IMR-90 (cell line): ENCODE data around the gene CALD1. TPM values are rescaled to one million over a fixed set of nuclear protein-coding genes. Genes with fewer than 3 reads are reported as not detected.

Experiments used
- ATAC-seq: fragments of 200-7000 bp; cut with Tn5 transposase; 2 replicates; pipeline ENCODE4 v1.9.1; 2020; ENCODE audit warnings: low read depth, mild to moderate bottlenecking, moderate library complexity
- BruUV-seq: library from RNA; stranded (reverse); fragments of 400-500 nt; replicated peaks from 2 replicates; lab custom pipeline; 2021; lab: Mats Ljungman, UMichigan
- CTCF ChIA-PET: fragments of 300-600 bp; formaldehyde crosslinking; extraction: SDS; loops from one replicate; lab custom pipeline; 2021; ENCODE audit warnings: antibody characterized with exemption; lab: Yijun Ruan, JAX
- POLR2A ChIA-PET: fragments of 300-600 bp; sonication (Branson Sonifier 250); formaldehyde crosslinking; loops from one replicate; lab custom pipeline; 2022; ENCODE audit warnings: antibody characterized with exemption; ENCODE audit not compliant: unreplicated experiment; lab: Charles Lee
- DNase-seq: peaks from one replicate; pipeline ENCODE4 v3.0.0; 2013
- H2AFZ ChIP-seq: replicated peaks from 2 replicates; pipeline ENCODE3; 2013; ENCODE audit warnings: low read length, mild to moderate bottlenecking; ENCODE audit not compliant: poor library complexity
- H2AK5ac ChIP-seq: 2 replicates; pipeline ENCODE4 v1.6.1; 2013; ENCODE audit warnings: low read depth, low read length, inconsistent platforms
- H2AK9ac ChIP-seq: replicated peaks from 2 replicates; pipeline ENCODE3; 2013; ENCODE audit warnings: mild to moderate bottlenecking, low read depth, low read length, moderate library complexity; ENCODE audit not compliant: poor library complexity
- H2BK120ac ChIP-seq: 2 replicates; pipeline ENCODE4 v1.6.1; 2013; ENCODE audit warnings: low read depth, low read length, inconsistent platforms
- H2BK15ac ChIP-seq: 3 replicates; pipeline ENCODE4 v1.6.1; 2013; ENCODE audit warnings: low read depth, low read length, inconsistent platforms
- H2BK20ac ChIP-seq: 2 replicates; pipeline ENCODE4 v1.6.1; 2013; ENCODE audit warnings: low read depth, mild to moderate bottlenecking, inconsistent platforms, low read length, moderate library complexity
- H2BK5ac ChIP-seq: 2 replicates; pipeline ENCODE4 v1.6.1; 2013; ENCODE audit warnings: mild to moderate bottlenecking, low read depth, low read length, inconsistent platforms; ENCODE audit not compliant: poor library complexity, severe bottlenecking
- H3K14ac ChIP-seq: replicated peaks from 2 replicates; pipeline ENCODE4 v1.6.1; 2013; ENCODE audit warnings: low read depth, low read length, inconsistent platforms
- H3K18ac ChIP-seq: 2 replicates; pipeline ENCODE4 v1.6.1; 2013; ENCODE audit warnings: low read depth, low read length, control low read depth
- H3K23ac ChIP-seq: 2 replicates; pipeline ENCODE4 v1.6.1; 2013; ENCODE audit warnings: low read depth, low read length, inconsistent platforms
- H3K27ac ChIP-seq: 2 replicates; pipeline ENCODE4 v1.5.1; 2013; ENCODE audit warnings: mild to moderate bottlenecking, control low read depth, low read length; ENCODE audit not compliant: insufficient read depth
- H3K27me3 ChIP-seq: 2 replicates; pipeline ENCODE4 v1.6.1; 2013; ENCODE audit warnings: low read length; ENCODE audit not compliant: control insufficient read depth, insufficient read depth
- H3K36me3 ChIP-seq: 2 replicates; pipeline ENCODE4 v1.6.1; 2013; ENCODE audit warnings: low read length, mixed read lengths; ENCODE audit not compliant: control insufficient read depth, insufficient read depth
- H3K4ac ChIP-seq: 2 replicates; pipeline ENCODE4 v1.6.1; 2013; ENCODE audit warnings: low read depth, low read length, inconsistent platforms
- H3K4me1 ChIP-seq: 2 replicates; pipeline ENCODE4 v1.6.1; 2013; ENCODE audit warnings: low read length, mixed read lengths; ENCODE audit not compliant: control insufficient read depth, insufficient read depth
- H3K4me2 ChIP-seq: 2 replicates; pipeline ENCODE4 v1.6.1; 2013; ENCODE audit warnings: low read depth, mild to moderate bottlenecking, control low read depth, low read length, moderate library complexity
- H3K4me3 ChIP-seq: 2 replicates; pipeline ENCODE4 v1.5.1; 2013; ENCODE audit warnings: low read depth, mild to moderate bottlenecking, control low read depth, low read length, moderate library complexity; ENCODE audit not compliant: insufficient read depth
- H3K56ac ChIP-seq: 2 replicates; pipeline ENCODE4 v1.6.1; 2013; ENCODE audit warnings: low read length, inconsistent platforms; ENCODE audit not compliant: insufficient read depth; ENCODE audit errors: extremely low read depth
- H3K79me1 ChIP-seq, 2 experiments: 2 replicates each; pipeline ENCODE4 v1.6.1; 2013; ENCODE audit warnings: low read length in 2 of 2, inconsistent platforms in 1 of 2, low read depth in 1 of 2
- H3K9ac ChIP-seq: 2 replicates; pipeline ENCODE4 v1.6.1; 2013; ENCODE audit warnings: low read depth, low read length, control low read depth
- H3K9me1 ChIP-seq: 2 replicates; pipeline ENCODE4 v1.6.1; 2013; ENCODE audit warnings: low read length, inconsistent platforms; ENCODE audit not compliant: insufficient read depth
- H3K9me3 ChIP-seq: 2 replicates; pipeline ENCODE4 v1.6.1; 2013; ENCODE audit warnings: low read length; ENCODE audit not compliant: control insufficient read depth, insufficient read depth
- H4K20me1 ChIP-seq: 2 replicates; pipeline ENCODE4 v1.6.1; 2013; ENCODE audit warnings: low read length, inconsistent platforms; ENCODE audit not compliant: insufficient read depth
- H4K5ac ChIP-seq: 2 replicates; pipeline ENCODE4 v1.6.1; 2013; ENCODE audit warnings: mild to moderate bottlenecking, low read depth, low read length, control low read depth
- H4K8ac ChIP-seq, 2 experiments: 2 replicates each; pipeline ENCODE4 v1.6.1; 2013; ENCODE audit warnings: low read depth in 2 of 2, low read length in 2 of 2, control low read depth in 1 of 2, inconsistent platforms in 1 of 2
- H4K91ac ChIP-seq: 2 replicates; pipeline ENCODE4 v1.6.1; 2013; ENCODE audit warnings: low read depth, low read length, inconsistent platforms; ENCODE audit not compliant: insufficient read depth
- FOS ChIP-seq: fragments of 150-350 bp; IDR thresholded peaks from 2 replicates; pipeline ENCODE4 v1.6.1; 2016; ENCODE audit warnings: low read depth, low read length
- POLR2A ChIP-seq: IDR thresholded peaks from 2 replicates; pipeline ENCODE4 v1.6.1; 2012; ENCODE audit warnings: mild to moderate bottlenecking, low read depth, low read length
- SMC3 ChIP-seq: fragments of 150-350 bp; IDR thresholded peaks from 2 replicates; pipeline ENCODE4 v1.6.1; 2016; ENCODE audit warnings: low read depth, mild to moderate bottlenecking, antibody characterized with exemption, low read length, moderate library complexity
- WGBS, 2 experiments: methylation state at CpG; one replicate each; pipeline versions ENCODE4 v1.1.5 to v1.1.7; 2013; ENCODE audit warnings: missing lambda C conversion rate in 2 of 2; ENCODE audit not compliant: insufficient read length in 1 of 2; ENCODE audit errors: extremely low coverage in 2 of 2; 5-methylcytosine and 5-hydroxymethylcytosine counted together
- dilution Hi-C: fragments of 300-500 bp; cut with HindIII; formaldehyde crosslinking; loops from one replicate; pipeline ENCODE4 v1.14.3; 2018; ENCODE audit warnings: low sequenced_read_pairs; ENCODE audit not compliant: unreplicated experiment
- in situ Hi-C: fragments of 300-500 bp; cut with MboI; formaldehyde crosslinking; loops from 3 replicates; pipeline ENCODE4 v1.14.3; 2019; ENCODE audit warnings: low sequenced_read_pairs, inconsistent platforms, mixed read lengths
- intact Hi-C: fragments of 100-400 bp; cut with micrococcal nuclease; formaldehyde crosslinking; loops from 2 replicates; pipeline ENCODE4 v1.10.0; 2022
- polyA plus RNA-seq, 3 experiments: library from polyadenylated mRNA; depleted of rRNA; stranded (reverse); fragments of >200 nt; gene quantifications; 2 replicates each; pipeline ENCODE4 v1.2.3, GENCODE V29; 2012; ENCODE audit warnings: low replicate concordance in 1 of 3
- total RNA-seq: library from RNA; depleted of rRNA; stranded (reverse); fragments of >200 nt; gene quantifications from 2 replicates; pipeline ENCODE4 v1.2.3, GENCODE V29; 2012
- TF ChIP-seq, protein P1 (sequence below): fragments of 150-350 bp; IDR thresholded peaks from 2 replicates; pipeline ENCODE4 v1.6.1; 2016; ENCODE audit warnings: low read depth, mild to moderate bottlenecking, low read length, moderate library complexity, borderline replicate concordance

Gene CALD1
- total and polyA plus RNA-seq, 2 of the 4 experiments (the other 2 are of a cell fraction): 375 to 487 TPM

DNA sequence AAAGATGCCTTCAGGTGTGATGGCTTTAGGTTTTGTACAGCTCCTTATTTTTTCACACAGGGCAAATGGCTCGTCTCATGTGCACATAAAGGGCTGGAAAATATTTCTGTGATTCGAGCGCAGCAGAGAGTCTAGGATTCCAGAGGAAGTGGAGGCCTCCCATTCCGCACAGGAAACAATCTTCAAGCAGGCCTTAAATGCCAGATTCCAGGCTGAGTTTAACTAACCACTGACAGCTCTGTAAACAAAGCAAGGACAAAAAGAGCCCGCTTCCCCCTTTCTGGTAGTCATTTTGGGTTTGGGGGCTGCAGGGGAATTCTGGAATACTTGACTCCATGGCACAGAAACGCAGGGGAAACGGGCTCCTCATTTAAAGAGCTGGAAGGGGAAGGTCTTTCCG lies 87.2 kb downstream of the CALD1 start:
- ChIA-PET POLR2A (no interaction called here), CTCF (interaction anchor here (1.2 kb wide), 1 partner anchor 139 kb away, joined by 4 read pairs; no protein-coding TSS in a partner anchor)
- peak overlapping the region; percentile 1; the same call in 1 of the 2 replicates for H2BK20ac ChIP-seq
- ATAC-seq (peak; percentile 61), DNase-seq (peak; percentile 55)
- peak overlapping the region; percentile 67 for H3K23ac ChIP-seq
- peak overlapping the region; percentile 36; the same call in 1 of the 2 replicates for H3K56ac ChIP-seq
- peak overlapping the region; percentile 9; the same call in 1 of the 2 replicates for H3K4ac ChIP-seq
- peak overlapping the region; percentile 86 for H3K27ac ChIP-seq
- peak overlapping the region; percentile 87 for H2BK5ac ChIP-seq
- H2AK5ac ChIP-seq: no peak overlapping the region
- H2AK9ac ChIP-seq: no peak overlapping the region
- no CpG with 5 or more reads among the region's 8 CpGs for WGBS, 2 experiments
- peaks cover 26% of the 10 kb centered on the region for H3K9me1 ChIP-seq
- peak overlapping the region; percentile 38; the same call in 1 of the 2 replicates for H2BK120ac ChIP-seq
- no peak for TF ChIP-seq FOS
- no peak for TF ChIP-seq SMC3
- TF ChIP-seq, protein P1, sequence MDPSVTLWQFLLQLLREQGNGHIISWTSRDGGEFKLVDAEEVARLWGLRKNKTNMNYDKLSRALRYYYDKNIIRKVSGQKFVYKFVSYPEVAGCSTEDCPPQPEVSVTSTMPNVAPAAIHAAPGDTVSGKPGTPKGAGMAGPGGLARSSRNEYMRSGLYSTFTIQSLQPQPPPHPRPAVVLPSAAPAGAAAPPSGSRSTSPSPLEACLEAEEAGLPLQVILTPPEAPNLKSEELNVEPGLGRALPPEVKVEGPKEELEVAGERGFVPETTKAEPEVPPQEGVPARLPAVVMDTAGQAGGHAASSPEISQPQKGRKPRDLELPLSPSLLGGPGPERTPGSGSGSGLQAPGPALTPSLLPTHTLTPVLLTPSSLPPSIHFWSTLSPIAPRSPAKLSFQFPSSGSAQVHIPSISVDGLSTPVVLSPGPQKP: no peak
- TF ChIP-seq POLR2A: no peak
- peak overlapping the region in 1 of 2 experiments; percentile 83; a peak in 2 of 4 replicates for H4K8ac ChIP-seq
- H3K36me3 ChIP-seq: peaks cover 19% of the 10 kb centered on the region
- no TSS peak for BruUV-seq
- no peaks in the 10 kb centered on the region for H3K27me3 ChIP-seq
- no peaks in the 10 kb centered on the region for H3K9me3 ChIP-seq
- in situ Hi-C loops (no loop called here), intact Hi-C loops (loop anchor here (1.0 kb wide), 1 partner anchor 85 kb away; no protein-coding TSS in a partner anchor), dilution Hi-C loops (no loop called here)
- H3K14ac ChIP-seq: peak overlapping the region; percentile 24
- H3K79me1 ChIP-seq: peaks cover 27 to 70% of the 10 kb centered on the region in 2 experiments
- H3K18ac ChIP-seq: peak overlapping the region; percentile 87
- H4K20me1 ChIP-seq: peaks cover 62% of the 10 kb centered on the region
- no peak overlapping the region for H4K91ac ChIP-seq
- no peak overlapping the region for H3K4me3 ChIP-seq
- peak overlapping the region; percentile 79 for H3K4me2 ChIP-seq
- no peak overlapping the region for H2BK15ac ChIP-seq
- H4K5ac ChIP-seq: peak overlapping the region; percentile 55
- peaks cover 19% of the 10 kb centered on the region for H3K4me1 ChIP-seq
- peak overlapping the region; percentile 65 for H3K9ac ChIP-seq
- peak overlapping the region; percentile 6 for H2AFZ ChIP-seq
